HepG2 (cell line): Measurements from ENCODE around the gene GEMIN8. TPM values are rescaled to one million over a fixed set of nuclear protein-coding genes. Genes with fewer than 3 reads are reported as not detected.

Source experiments
- ATAC-seq: fragments of 200-7000 bp; cut with Tn5 transposase; 3 replicates; pipeline ENCODE4 v1.9.1; 2020; ENCODE audit warnings: mild to moderate bottlenecking, moderate library complexity
- BruUV-seq: library from RNA; stranded (reverse); fragments of 400-500 nt; replicated peaks from 2 replicates; lab custom pipeline; 2021; lab: Mats Ljungman, UMichigan
- CTCF ChIA-PET: fragments of 300-600 bp; formaldehyde crosslinking; extraction: SDS; loops from one replicate; lab custom pipeline; 2021; ENCODE audit warnings: low total read pairs, inconsistent platforms, low intra/inter-chr PET ratio; lab: Yijun Ruan, JAX
- POLR2A ChIA-PET: fragments of 350-600 bp; sonication (Branson Sonifier 250); formaldehyde crosslinking; loops from one replicate; lab custom pipeline; 2020; ENCODE audit warnings: antibody characterized with exemption, inconsistent platforms; lab: Yijun Ruan, JAX
- DNase-seq: peaks from one replicate; pipeline ENCODE4 v3.0.0-alpha.2; 2015; ENCODE audit warnings: low spot score
- FAIRE-seq: peaks from 3 replicates; lab custom pipeline; 2011; peaks lifted over from hg19 to GRCh38; lab: Jason Lieb, UNC
- H2AFZ ChIP-seq: one replicate; pipeline ENCODE4 v1.6.1; 2011; ENCODE audit warnings: low read length, inconsistent platforms
- H3K27ac ChIP-seq: fragments of 300-600 bp; 3 replicates; pipeline ENCODE4 v1.8.0; 2011; ENCODE audit warnings: mixed run types, mild to moderate bottlenecking, mixed read lengths, low read length, inconsistent platforms; ENCODE audit not compliant: insufficient read depth; ENCODE audit errors: extremely low read length
- H3K27me3 ChIP-seq, 2 experiments: fragments of 200-600 bp in 1 of 2; 2 replicates in 1 of 2; 3 replicates in 1 of 2; pipeline versions ENCODE4 v1.6.0 to v1.8.0; 2011; ENCODE audit warnings: low read length in 2 of 2, mild to moderate bottlenecking in 2 of 2, moderate library complexity in 2 of 2, inconsistent platforms in 1 of 2; ENCODE audit not compliant: insufficient read depth in 2 of 2, control insufficient read depth in 1 of 2
- H3K36me3 ChIP-seq, 2 experiments: fragments of 200-600 bp in 1 of 2; replicated peaks in 1 of 2; 2 replicates in 1 of 2; 3 replicates in 1 of 2; pipeline versions ENCODE4 v1.5.1 to v1.8.0; 2011; ENCODE audit warnings: low read length in 2 of 2, inconsistent platforms in 1 of 2; ENCODE audit not compliant: insufficient read depth in 2 of 2, control insufficient read depth in 1 of 2
- H3K4me1 ChIP-seq: 2 replicates; pipeline ENCODE4 v1.5.1; 2012; ENCODE audit warnings: low read length, inconsistent platforms; ENCODE audit not compliant: insufficient read depth
- H3K4me2 ChIP-seq: 2 replicates; pipeline ENCODE4 v1.6.0; 2011; ENCODE audit warnings: low read depth, low read length, inconsistent platforms
- H3K4me3 ChIP-seq, 3 experiments: fragments of 200-600 bp in 1 of 3; sonication (generic), shearing (Covaris generic) in 1 of 3; replicated peaks in 1 of 3; 2 replicates each; pipeline ENCODE4 v1.5.1; 2011 to 2016; ENCODE audit warnings: low read length in 3 of 3, inconsistent platforms in 2 of 3, low read depth in 2 of 3, mild to moderate bottlenecking in 2 of 3, control low read depth in 1 of 3, mixed read lengths in 1 of 3; ENCODE audit not compliant: insufficient read depth in 1 of 3
- H3K79me2 ChIP-seq: one replicate; pipeline ENCODE4 v1.6.1; 2011; ENCODE audit warnings: low read length, inconsistent platforms; ENCODE audit not compliant: insufficient read depth
- H3K9ac ChIP-seq: 2 replicates; pipeline ENCODE4 v1.6.0; 2011; ENCODE audit warnings: mild to moderate bottlenecking, low read depth, low read length, inconsistent platforms; ENCODE audit not compliant: insufficient read depth
- H3K9me3 ChIP-seq: 2 replicates; pipeline ENCODE4 v1.5.1; 2012; ENCODE audit warnings: mild to moderate bottlenecking, low read length
- H4K20me1 ChIP-seq: 2 replicates; pipeline ENCODE4 v1.6.0; 2011; ENCODE audit warnings: inconsistent platforms, mild to moderate bottlenecking, low read length, moderate library complexity; ENCODE audit not compliant: insufficient read depth
- IKZF4 ChIP-seq: sonication (generic); formaldehyde crosslinking; IDR thresholded peaks from 2 replicates; pipeline ENCODE4 v1.5.1; 2020; ENCODE audit warnings: borderline replicate concordance, mild to moderate bottlenecking, low read depth, missing genetic modification reagents; ENCODE audit errors: not compliant biosample characterization
- KAT2B ChIP-seq: fragments of 150-350 bp; IDR thresholded peaks from 2 replicates; pipeline ENCODE4 v1.6.1; 2014; ENCODE audit warnings: low read depth, low read length, borderline replicate concordance
- KLF12 ChIP-seq: sonication (generic); formaldehyde crosslinking; IDR thresholded peaks from 2 replicates; pipeline ENCODE4 v1.4.0; 2020; ENCODE audit warnings: missing genetic modification reagents, borderline replicate concordance
- KLF9 ChIP-seq: IDR thresholded peaks from 2 replicates; pipeline ENCODE4 v1.6.1; 2016; ENCODE audit warnings: low read depth
- SP5 ChIP-seq: IDR thresholded peaks from 2 replicates; pipeline ENCODE4 v1.6.1; 2016; ENCODE audit warnings: low read depth, borderline replicate concordance
- WGBS: methylation state at CpG from one replicate; pipeline ENCODE4 v1.1.6; 2017; ENCODE audit warnings: low lambda C conversion rate; 5-methylcytosine and 5-hydroxymethylcytosine counted together
- in situ Hi-C: cut with HindIII; loops from 2 replicates; pipeline ENCODE4 v1.10.0; 2017; ENCODE audit warnings: low pct_unique_long_range_greater_than_20kb; ENCODE audit not compliant: extremely low pct_ligation_motif_present
- intact Hi-C: fragments of 100-400 bp; cut with micrococcal nuclease; formaldehyde crosslinking; loops from one replicate; pipeline ENCODE4 v1.10.0; 2022; ENCODE audit not compliant: unreplicated experiment
- polyA plus RNA-seq, 8 experiments: library from polyadenylated mRNA; depleted of rRNA in 3 of 8; stranded (reverse) in 7 of 8; unstranded in 1 of 8; fragments of >200 nt; fragmentation: Illumina TruSeq in 4 of 8; extraction: Trizol in 4 of 8; gene quantifications; 2 replicates each; pipeline versions ENCODE4 v1.2.1 to v1.2.3, GENCODE V29; 2011 to 2016; ENCODE audit warnings: low read depth in 4 of 8, missing spikeins in 1 of 8, mixed read lengths in 1 of 8; ENCODE audit not compliant: insufficient read depth in 1 of 8
- total RNA-seq, 5 experiments: library from RNA; depleted of rRNA; stranded (reverse); fragments of >200 nt; fragmentation: Illumina TruSeq; extraction: Trizol; gene quantifications; 2 replicates each; pipeline ENCODE4 v1.2.3, GENCODE V29; 2016; ENCODE audit warnings: low read depth in 1 of 5
- TF ChIP-seq, protein P1 (sequence below): sonication (generic); formaldehyde crosslinking; IDR thresholded peaks from 2 replicates; pipeline ENCODE4 v1.8.0; 2022; ENCODE audit warnings: missing genetic modification reagents, mild to moderate bottlenecking, moderate library complexity, borderline replicate concordance
- TF ChIP-seq, protein P2 (sequence below), 2 experiments: sonication (generic) in 1 of 2; formaldehyde crosslinking in 1 of 2; IDR thresholded peaks; 2 replicates each; pipeline versions ENCODE4 v1.5.1 to v1.6.1; 2011 to 2020; ENCODE audit warnings: borderline replicate concordance in 1 of 2, low read depth in 1 of 2, low read length in 1 of 2, mild to moderate bottlenecking in 1 of 2, missing genetic modification reagents in 1 of 2, moderate library complexity in 1 of 2
- TF ChIP-seq, protein P3 (sequence below): sonication (generic); formaldehyde crosslinking; IDR thresholded peaks from 2 replicates; pipeline ENCODE4 v1.5.1; 2020; ENCODE audit warnings: missing genetic modification reagents, mild to moderate bottlenecking, borderline replicate concordance
- TF ChIP-seq, protein P4 (sequence below): sonication (generic); formaldehyde crosslinking; IDR thresholded peaks from 2 replicates; pipeline ENCODE4 v1.4.0; 2020; ENCODE audit warnings: low read depth, mild to moderate bottlenecking, missing genetic modification reagents
- TF ChIP-seq, protein P5 (sequence below): IDR thresholded peaks from 2 replicates; pipeline ENCODE4 v1.6.1; 2016

GEMIN8 gene
- total and polyA plus RNA-seq, 2 of the 13 experiments (the other 11 are each of a cell fraction or from before 2014, with no cell fraction given): 9.7 to 23.7 TPM

DNA sequence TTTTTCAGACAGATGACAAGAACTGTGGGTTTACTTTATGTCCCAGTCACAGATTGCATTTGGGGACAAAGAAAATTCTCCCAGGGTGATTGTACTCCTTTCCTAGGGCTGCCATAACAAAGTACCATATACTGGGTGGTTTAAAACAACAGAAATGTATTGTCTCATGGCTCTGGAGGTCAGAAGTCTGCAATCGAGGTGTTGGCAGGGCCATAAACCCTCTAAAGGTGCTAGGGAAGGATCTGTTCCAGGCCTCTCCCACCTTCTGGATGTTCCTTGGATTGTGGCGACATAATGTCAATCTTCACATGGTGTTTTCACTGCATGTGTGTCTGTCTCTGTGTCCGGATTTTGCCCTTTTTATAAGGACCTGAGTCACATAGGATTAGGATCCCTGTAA lies 12.3 kb downstream of the GEMIN8 start:
- in situ Hi-C loops (no loop called here), intact Hi-C loops (no loop called here)
- DNase-seq (no peak), ATAC-seq (no peak), FAIRE-seq (no peak)
- WGBS: 90% methylated on average over 2 of the region's 3 CpGs
- BruUV-seq: no TSS peak
- no peaks in the 10 kb centered on the region for H3K36me3 ChIP-seq
- CTCF ChIA-PET: no interaction called here
- H2AFZ ChIP-seq: no peak overlapping the region
- no peaks in the 10 kb centered on the region for H3K4me1 ChIP-seq
- no peak overlapping the region for H3K4me2 ChIP-seq
- H3K9me3 ChIP-seq: no peaks in the 10 kb centered on the region
- no peaks in the 10 kb centered on the region for H4K20me1 ChIP-seq
- POLR2A ChIA-PET: no interaction called here
- TF ChIP-seq KAT2B (no peak), SP5 (CRISPR knock-in tag) (no peak), KLF12 (CRISPR knock-in tag) (no peak), KLF9 (no peak), IKZF4 (no peak)
- TF ChIP-seq, protein P1, sequence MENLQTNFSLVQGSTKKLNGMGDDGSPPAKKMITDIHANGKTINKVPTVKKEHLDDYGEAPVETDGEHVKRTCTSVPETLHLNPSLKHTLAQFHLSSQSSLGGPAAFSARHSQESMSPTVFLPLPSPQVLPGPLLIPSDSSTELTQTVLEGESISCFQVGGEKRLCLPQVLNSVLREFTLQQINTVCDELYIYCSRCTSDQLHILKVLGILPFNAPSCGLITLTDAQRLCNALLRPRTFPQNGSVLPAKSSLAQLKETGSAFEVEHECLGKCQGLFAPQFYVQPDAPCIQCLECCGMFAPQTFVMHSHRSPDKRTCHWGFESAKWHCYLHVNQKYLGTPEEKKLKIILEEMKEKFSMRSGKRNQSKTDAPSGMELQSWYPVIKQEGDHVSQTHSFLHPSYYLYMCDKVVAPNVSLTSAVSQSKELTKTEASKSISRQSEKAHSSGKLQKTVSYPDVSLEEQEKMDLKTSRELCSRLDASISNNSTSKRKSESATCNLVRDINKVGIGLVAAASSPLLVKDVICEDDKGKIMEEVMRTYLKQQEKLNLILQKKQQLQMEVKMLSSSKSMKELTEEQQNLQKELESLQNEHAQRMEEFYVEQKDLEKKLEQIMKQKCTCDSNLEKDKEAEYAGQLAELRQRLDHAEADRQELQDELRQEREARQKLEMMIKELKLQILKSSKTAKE: no peak
- TF ChIP-seq, protein P2, sequence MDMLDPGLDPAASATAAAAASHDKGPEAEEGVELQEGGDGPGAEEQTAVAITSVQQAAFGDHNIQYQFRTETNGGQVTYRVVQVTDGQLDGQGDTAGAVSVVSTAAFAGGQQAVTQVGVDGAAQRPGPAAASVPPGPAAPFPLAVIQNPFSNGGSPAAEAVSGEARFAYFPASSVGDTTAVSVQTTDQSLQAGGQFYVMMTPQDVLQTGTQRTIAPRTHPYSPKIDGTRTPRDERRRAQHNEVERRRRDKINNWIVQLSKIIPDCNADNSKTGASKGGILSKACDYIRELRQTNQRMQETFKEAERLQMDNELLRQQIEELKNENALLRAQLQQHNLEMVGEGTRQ (IDR thresholded peaks at IDR 0.05; ENCODE audit: low read depth, low read length): no peak
- TF ChIP-seq, protein P2 (CRISPR knock-in tag; IDR thresholded peaks at IDR 0.05; ENCODE audit: borderline replicate concordance): no peak
- TF ChIP-seq, protein P3, sequence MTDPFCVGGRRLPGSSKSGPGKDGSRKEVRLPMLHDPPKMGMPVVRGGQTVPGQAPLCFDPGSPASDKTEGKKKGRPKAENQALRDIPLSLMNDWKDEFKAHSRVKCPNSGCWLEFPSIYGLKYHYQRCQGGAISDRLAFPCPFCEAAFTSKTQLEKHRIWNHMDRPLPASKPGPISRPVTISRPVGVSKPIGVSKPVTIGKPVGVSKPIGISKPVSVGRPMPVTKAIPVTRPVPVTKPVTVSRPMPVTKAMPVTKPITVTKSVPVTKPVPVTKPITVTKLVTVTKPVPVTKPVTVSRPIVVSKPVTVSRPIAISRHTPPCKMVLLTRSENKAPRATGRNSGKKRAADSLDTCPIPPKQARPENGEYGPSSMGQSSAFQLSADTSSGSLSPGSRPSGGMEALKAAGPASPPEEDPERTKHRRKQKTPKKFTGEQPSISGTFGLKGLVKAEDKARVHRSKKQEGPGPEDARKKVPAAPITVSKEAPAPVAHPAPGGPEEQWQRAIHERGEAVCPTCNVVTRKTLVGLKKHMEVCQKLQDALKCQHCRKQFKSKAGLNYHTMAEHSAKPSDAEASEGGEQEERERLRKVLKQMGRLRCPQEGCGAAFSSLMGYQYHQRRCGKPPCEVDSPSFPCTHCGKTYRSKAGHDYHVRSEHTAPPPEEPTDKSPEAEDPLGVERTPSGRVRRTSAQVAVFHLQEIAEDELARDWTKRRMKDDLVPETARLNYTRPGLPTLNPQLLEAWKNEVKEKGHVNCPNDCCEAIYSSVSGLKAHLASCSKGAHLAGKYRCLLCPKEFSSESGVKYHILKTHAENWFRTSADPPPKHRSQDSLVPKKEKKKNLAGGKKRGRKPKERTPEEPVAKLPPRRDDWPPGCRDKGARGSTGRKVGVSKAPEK: no peak
- TF ChIP-seq, protein P4, sequence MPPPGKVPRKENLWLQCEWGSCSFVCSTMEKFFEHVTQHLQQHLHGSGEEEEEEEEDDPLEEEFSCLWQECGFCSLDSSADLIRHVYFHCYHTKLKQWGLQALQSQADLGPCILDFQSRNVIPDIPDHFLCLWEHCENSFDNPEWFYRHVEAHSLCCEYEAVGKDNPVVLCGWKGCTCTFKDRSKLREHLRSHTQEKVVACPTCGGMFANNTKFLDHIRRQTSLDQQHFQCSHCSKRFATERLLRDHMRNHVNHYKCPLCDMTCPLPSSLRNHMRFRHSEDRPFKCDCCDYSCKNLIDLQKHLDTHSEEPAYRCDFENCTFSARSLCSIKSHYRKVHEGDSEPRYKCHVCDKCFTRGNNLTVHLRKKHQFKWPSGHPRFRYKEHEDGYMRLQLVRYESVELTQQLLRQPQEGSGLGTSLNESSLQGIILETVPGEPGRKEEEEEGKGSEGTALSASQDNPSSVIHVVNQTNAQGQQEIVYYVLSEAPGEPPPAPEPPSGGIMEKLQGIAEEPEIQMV (CRISPR knock-in tag): no peak
- TF ChIP-seq, protein P5, sequence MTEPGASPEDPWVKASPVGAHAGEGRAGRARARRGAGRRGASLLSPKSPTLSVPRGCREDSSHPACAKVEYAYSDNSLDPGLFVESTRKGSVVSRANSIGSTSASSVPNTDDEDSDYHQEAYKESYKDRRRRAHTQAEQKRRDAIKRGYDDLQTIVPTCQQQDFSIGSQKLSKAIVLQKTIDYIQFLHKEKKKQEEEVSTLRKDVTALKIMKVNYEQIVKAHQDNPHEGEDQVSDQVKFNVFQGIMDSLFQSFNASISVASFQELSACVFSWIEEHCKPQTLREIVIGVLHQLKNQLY (CRISPR knock-in tag): no peak
- TF ChIP-seq, all 625 proteins: peak for 0
- no peaks in the 10 kb centered on the region for H3K27me3 ChIP-seq
- no peak overlapping the region for H3K9ac ChIP-seq
- H3K4me3 ChIP-seq: no peak overlapping the region
- no peaks in the 10 kb centered on the region for H3K79me2 ChIP-seq
- no peak overlapping the region for H3K27ac ChIP-seq
